HG02763 (cell line): ENCODE results near the gene MANEAL.
A peak's percentile ranks its signal among the peaks of the same experiment; 100 is the strongest.

Experiments
- ATAC-seq: cut with Tn5 transposase; IDR thresholded peaks from one replicate; pipeline ENCODE4 v1.9.1; 2021; ENCODE audit warnings: mild to moderate bottlenecking, moderate library complexity; ENCODE audit not compliant: unreplicated experiment

Gene MANEAL

GRCh38 chr1:37782491-37782890 lies 11.2 kb upstream of the MANEAL start:
- no peak for ATAC-seq

- ATAC-seq = no peak
Measured at GRCh38 chr1:37792943-37793686, 532 bp upstream of the MANEAL start.

- ATAC-seq = no peak
Measured at GRCh38 chr1:37794372-37795339, 1.0 kb downstream of the MANEAL start.

GRCh38 chr1:37795340-37796125 lies 1.9 kb downstream of the MANEAL start:
- no peak for ATAC-seq

GRCh38 chr1:37797750-37798345 lies 4.2 kb downstream of the MANEAL start:
- ATAC-seq = no peak

- ATAC-seq = no peak
Measured at GRCh38 chr1:37802439-37802838, 8.8 kb downstream of the MANEAL start.

GRCh38 chr1:37807220-37807554 lies 13.5 kb downstream of the MANEAL start:
- ATAC-seq = no peak

GRCh38 chr1:37807555-37808368 lies 14.1 kb downstream of the MANEAL start, which contains the start of the genes C1orf122 and YRDC:
Gene C1orf122 (plus strand): TSS chr1:37807790. CDS start chr1:37808405, 615 bp downstream.
Gene YRDC (minus strand): TSS chr1:37808208. CDS start chr1:37808180, 28 bp downstream.
- ATAC-seq = peak; percentile 78

GRCh38 chr1:37808369-37809319 lies 15.0 kb downstream of the MANEAL start:
- ATAC-seq = peak; percentile 35

GRCh38 chr1:37809942-37810341 lies 16.3 kb downstream of the MANEAL start:
- no peak for ATAC-seq

- no peak for ATAC-seq
Measured at GRCh38 chr1:37811027-37811655, 17.5 kb downstream of the MANEAL start.

GRCh38 chr1:37813529-37814145 lies 20.0 kb downstream of the MANEAL start:
- no peak for ATAC-seq

- no peak for ATAC-seq
Measured at GRCh38 chr1:37814252-37814651, 20.6 kb downstream of the MANEAL start.

GRCh38 chr1:37817481-37817880 lies 23.8 kb downstream of the MANEAL start:
- ATAC-seq = no peak

- ATAC-seq = no peak
Measured at GRCh38 chr1:37821481-37821880, 27.8 kb downstream of the MANEAL start.

GRCh38 chr1:37822906-37823815 lies 29.5 kb downstream of the MANEAL start:
- ATAC-seq = no peak

GRCh38 chr1:37824001-37824400 lies 30.4 kb downstream of the MANEAL start:
- ATAC-seq = no peak
